Measurements from ENCODE around the gene SRSF1. TPM values are rescaled to one million over a fixed set of nuclear protein-coding genes. Genes with fewer than 3 reads are reported as not detected.

The SRSF1 gene
- total RNA-seq, 1 experiment from 2014 or later: 402 TPM

- Histone ChIP-seq H3K4me3 (no peak overlapping the region), H3K36me3 (peaks cover 99% of the 10 kb centered on the region)
These were observed 5.5 kb downstream of the SRSF1 start for GRCh38 chr17:58001461-58002124.

GRCh38 chr17:57999496-58000017 is 7.5 kb downstream of the SRSF1 start:
- Histone ChIP-seq H3K4me3 (no peak overlapping the region), H3K27me3 (no peaks in the 10 kb centered on the region), H3K36me3 (peaks cover 84% of the 10 kb centered on the region), H3K9me3 (no peaks in the 10 kb centered on the region)
- DNase-seq: no peak

More at GRCh38 chr17:58001461-58002124, 5.5 kb downstream of the SRSF1 start:
- DNase-seq: no peak
- Histone ChIP-seq H3K27me3 (no peaks in the 10 kb centered on the region), H3K9me3 (no peaks in the 10 kb centered on the region)

- DNase-seq: no peak
- no peaks in the 10 kb centered on the region for H3K27me3 ChIP-seq
- H3K36me3 ChIP-seq: peaks cover 79% of the 10 kb centered on the region
- H3K4me3 ChIP-seq: no peak overlapping the region
- no peaks in the 10 kb centered on the region for H3K9me3 ChIP-seq
These were observed 8.0 kb downstream of the SRSF1 start for GRCh38 chr17:57999010-57999495.

- H3K36me3 ChIP-seq: peaks cover 70% of the 10 kb centered on the region
- no peak for DNase-seq
- H3K4me3 ChIP-seq: no peak overlapping the region
- no peaks in the 10 kb centered on the region for H3K9me3 ChIP-seq
- H3K27me3 ChIP-seq: no peaks in the 10 kb centered on the region
These were observed 9.8 kb downstream of the SRSF1 start for GRCh38 chr17:57997085-57997809.

- no peak overlapping the region for H3K4me3 ChIP-seq
- peaks cover 53% of the 10 kb centered on the region for H3K36me3 ChIP-seq
- peak; percentile 74 for DNase-seq
- H3K9me3 ChIP-seq: no peaks in the 10 kb centered on the region
- H3K27me3 ChIP-seq: no peaks in the 10 kb centered on the region
These were observed 11.7 kb downstream of the SRSF1 start for GRCh38 chr17:57995076-57995956.

GRCh38 chr17:57994436-57994835 is 12.6 kb downstream of the SRSF1 start:
- no peak for DNase-seq
- H3K4me3 ChIP-seq: no peak overlapping the region
- peaks cover 45% of the 10 kb centered on the region for H3K36me3 ChIP-seq
- no peaks in the 10 kb centered on the region for H3K27me3 ChIP-seq
- H3K9me3 ChIP-seq: no peaks in the 10 kb centered on the region

GRCh38 chr17:57993471-57994365 is 13.3 kb downstream of the SRSF1 start:
- no peak for DNase-seq
- H3K27me3 ChIP-seq: no peaks in the 10 kb centered on the region
- H3K36me3 ChIP-seq: peaks cover 38% of the 10 kb centered on the region
- H3K4me3 ChIP-seq: no peak overlapping the region
- H3K9me3 ChIP-seq: no peaks in the 10 kb centered on the region

GRCh38 chr17:57991537-57991936 is 15.5 kb downstream of the SRSF1 start:
- H3K4me3 ChIP-seq: no peak overlapping the region
- no peaks in the 10 kb centered on the region for H3K27me3 ChIP-seq
- no peaks in the 10 kb centered on the region for H3K9me3 ChIP-seq
- no peak for DNase-seq
- peaks cover 17% of the 10 kb centered on the region for H3K36me3 ChIP-seq

GRCh38 chr17:57990037-57990436 is 17.0 kb downstream of the SRSF1 start:
- no peak overlapping the region for H3K4me3 ChIP-seq
- H3K9me3 ChIP-seq: no peaks in the 10 kb centered on the region
- peaks cover 16% of the 10 kb centered on the region for H3K36me3 ChIP-seq
- H3K27me3 ChIP-seq: no peaks in the 10 kb centered on the region
- no peak for DNase-seq

- peak overlapping the region; percentile 86 for H3K4me3 ChIP-seq
- peak; percentile 84 for DNase-seq
- H3K27me3 ChIP-seq: no peaks in the 10 kb centered on the region
- H3K9me3 ChIP-seq: no peaks in the 10 kb centered on the region
- peaks cover 25% of the 10 kb centered on the region for H3K36me3 ChIP-seq
These were observed 18.5 kb downstream of the SRSF1 start for GRCh38 chr17:57988301-57989250.

GRCh38 chr17:57987581-57988300 is 19.3 kb downstream of the SRSF1 start, which contains the start of gene VEZF1:
Gene VEZF1, minus strand, starts transcription at chr17:57988254. Its CDS starts 143 bp downstream, at chr17:57988111.
- Histone ChIP-seq H3K4me3 (peak within 1 kb of the TSS; percentile 86), H3K36me3 (peaks cover 31% of the 10 kb centered on the region), H3K9me3 (no peaks in the 10 kb centered on the region), H3K27me3 (no peaks in the 10 kb centered on the region)
- DNase-seq: peak; percentile 83

- peaks cover 35% of the 10 kb centered on the region for H3K36me3 ChIP-seq
- peak; percentile 74 for DNase-seq
- H3K4me3 ChIP-seq: peak overlapping the region; percentile 86
- no peaks in the 10 kb centered on the region for H3K9me3 ChIP-seq
- H3K27me3 ChIP-seq: no peaks in the 10 kb centered on the region
These were observed 20.0 kb downstream of the SRSF1 start for GRCh38 chr17:57986841-57987580.

- H3K27me3 ChIP-seq: no peaks in the 10 kb centered on the region
- no peak for DNase-seq
- no peaks in the 10 kb centered on the region for H3K9me3 ChIP-seq
- peak overlapping the region; percentile 86 for H3K4me3 ChIP-seq
- peaks cover 46% of the 10 kb centered on the region for H3K36me3 ChIP-seq
These were observed 21.4 kb downstream of the SRSF1 start for GRCh38 chr17:57985675-57985974.
